Smooth muscle cell of the pulmonary artery (primary cell): ENCODE results near the gene ARL4A. TPM values are rescaled to one million over a fixed set of nuclear protein-coding genes. Genes with fewer than 3 reads are reported as not detected.

Experiments used
- total RNA-seq: library from RNA; depleted of rRNA; stranded (reverse); fragments of >200 nt; gene quantifications from 2 replicates; pipeline ENCODE4 v1.2.3, GENCODE V29; 2014

Gene ARL4A
- total RNA-seq: 4.8 and 5.7 TPM in 2 replicates

DNA sequence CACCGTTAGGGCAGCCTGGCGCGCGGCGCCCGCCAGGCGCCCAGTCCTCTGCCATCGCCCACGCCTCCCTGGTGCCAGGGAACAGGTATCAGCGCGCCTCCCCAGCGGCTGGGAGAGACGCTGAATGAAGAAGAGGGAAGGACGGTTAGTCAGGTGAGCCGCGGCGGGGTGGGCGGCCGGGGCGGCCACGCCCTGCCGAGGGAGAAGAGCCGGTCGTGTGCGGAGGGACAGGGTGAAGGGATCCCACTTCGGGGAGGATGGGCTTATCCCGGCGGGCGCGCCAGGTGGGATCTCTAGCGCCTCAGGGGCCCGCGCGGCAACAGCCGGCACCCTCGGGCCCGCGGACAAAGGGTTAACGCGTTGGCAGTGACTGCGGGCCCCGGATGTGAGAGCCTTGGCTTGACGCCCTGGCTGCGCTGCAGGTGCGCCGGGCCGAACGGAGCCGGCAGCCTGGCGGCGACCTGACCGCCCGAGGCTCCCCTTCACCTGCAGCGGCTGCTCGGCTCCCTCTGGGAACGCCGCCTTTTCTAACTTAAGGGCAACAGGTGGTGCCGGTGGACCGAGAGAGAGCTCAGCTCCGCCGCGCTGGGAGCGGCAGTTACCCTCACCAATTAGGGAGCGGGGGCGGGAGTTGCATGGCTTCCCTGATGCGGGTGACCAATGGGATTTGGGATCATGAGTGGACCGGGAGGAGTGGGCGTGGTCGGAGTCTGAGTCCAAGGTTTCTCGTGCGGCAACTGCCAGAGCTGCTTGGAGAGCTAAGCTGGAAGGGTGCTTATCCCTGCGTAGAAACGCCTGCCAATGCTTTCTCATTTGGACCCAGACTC, at the start of gene ARL4A:
ARL4A (plus strand) TSS at position 743 of the 827 bp plus-strand sequence. CDS start 622 bp downstream, outside the sequence.

Other genes with a start within 250 kb of the ARL4A start
- gene SCIN, start 116.9 kb upstream of the ARL4A start, total RNA-seq: 0.23 and 1.2 TPM in 2 replicates